ENCODE results near the gene ENTHD1. TPM values are rescaled to one million over a fixed set of nuclear protein-coding genes. Genes with fewer than 3 reads are reported as not detected.

ENTHD1 gene
- total RNA-seq, 1 donor from 2014 or later, result not detected

GRCh38 chr22:39938509-39939111 is 45.0 kb upstream of the ENTHD1 start:
- Mint-ChIP-seq H3K36me3 (no peaks in the 10 kb centered on the region), H3K4me1 (peaks cover 36% of the 10 kb centered on the region)
- H3K27ac ChIP-seq, result no peak overlapping the region

GRCh38 chr22:39937906-39938305 is 44.3 kb upstream of the ENTHD1 start:
- H4K20me1 ChIP-seq (ENCODE audit: low read depth), result peaks cover 3% of the 10 kb centered on the region
- H3K4me1 Mint-ChIP-seq, result peaks cover 36% of the 10 kb centered on the region
- H3K27ac Mint-ChIP-seq, result no peak overlapping the region
- H3K36me3 ChIP-seq, result no peaks in the 10 kb centered on the region
- H3K36me3 Mint-ChIP-seq, result no peaks in the 10 kb centered on the region
- no peak for TF ChIP-seq CTCF (IDR thresholded peaks at IDR 0.05)
- no peak for TF ChIP-seq EZH2 (IDR thresholded peaks at IDR 0.05)
- TF ChIP-seq EZH2phosphoT487 (IDR thresholded peaks at IDR 0.05), result no peak
- no peak overlapping the region for H3K27ac ChIP-seq
- no peak for DNase-seq (ENCODE audit: low spot score)
- no peak overlapping the region for H2AFZ ChIP-seq (replicated peaks)
- no peaks in the 10 kb centered on the region for H3K79me2 ChIP-seq (ENCODE audit: low read depth)
- H3K4me3 ChIP-seq, result no peak overlapping the region
- H3K9me3 Mint-ChIP-seq, result no peaks in the 10 kb centered on the region
- peaks cover 26% of the 10 kb centered on the region for H3F3A ChIP-seq (ENCODE audit: low read depth)
- peaks cover 8% of the 10 kb centered on the region for H3K27me3 ChIP-seq
- peaks cover 8% of the 10 kb centered on the region for H3K27me3 Mint-ChIP-seq (ENCODE audit: insufficient read depth, low read depth)
- peaks cover 52% of the 10 kb centered on the region for H3K4me1 ChIP-seq
- no peak overlapping the region for H3K4me2 ChIP-seq
- H3K4me3 Mint-ChIP-seq, result no peak overlapping the region
- H3K9me3 ChIP-seq (ENCODE audit: low read depth), result no peaks in the 10 kb centered on the region
- H3K9ac ChIP-seq, result no peak overlapping the region

More at GRCh38 chr22:39938509-39939111, 45.0 kb upstream of the ENTHD1 start:
- DNase-seq (ENCODE audit: low spot score), result no peak
- no peak overlapping the region for H2AFZ ChIP-seq (replicated peaks)
- peaks cover 46% of the 10 kb centered on the region for H3K4me1 ChIP-seq
- Mint-ChIP-seq H3K27me3 (ENCODE audit: insufficient read depth, low read depth) (peaks cover 8% of the 10 kb centered on the region), H3K4me3 (no peak overlapping the region), H3K9me3 (no peaks in the 10 kb centered on the region), H3K27ac (no peak overlapping the region)
- H3K9ac ChIP-seq, result no peak overlapping the region
- no peaks in the 10 kb centered on the region for H4K20me1 ChIP-seq (ENCODE audit: low read depth)
- H3K27me3 ChIP-seq, result peaks cover 8% of the 10 kb centered on the region
- H3K9me3 ChIP-seq (ENCODE audit: low read depth), result no peaks in the 10 kb centered on the region
- H3F3A ChIP-seq (ENCODE audit: low read depth), result peaks cover 19% of the 10 kb centered on the region
- no peak overlapping the region for H3K4me3 ChIP-seq
- no peak overlapping the region for H3K4me2 ChIP-seq
- no peaks in the 10 kb centered on the region for H3K79me2 ChIP-seq (ENCODE audit: low read depth)
- no peak for TF ChIP-seq CTCF (IDR thresholded peaks at IDR 0.05)
- no peak for TF ChIP-seq EZH2 (IDR thresholded peaks at IDR 0.05)
- TF ChIP-seq EZH2phosphoT487 (IDR thresholded peaks at IDR 0.05), result no peak
- H3K36me3 ChIP-seq, result no peaks in the 10 kb centered on the region

- Mint-ChIP-seq H3K27me3 (ENCODE audit: insufficient read depth, low read depth) (peaks cover 7% of the 10 kb centered on the region), H3K4me1 (peaks cover 37% of the 10 kb centered on the region), H3K27ac (no peak overlapping the region), H3K36me3 (no peaks in the 10 kb centered on the region), H3K9me3 (no peaks in the 10 kb centered on the region), H3K4me3 (no peak overlapping the region)
- Histone ChIP-seq H3K9ac (no peak overlapping the region), H3K4me2 (no peak overlapping the region), H3K36me3 (no peaks in the 10 kb centered on the region), H3K27me3 (peaks cover 8% of the 10 kb centered on the region), H3K4me1 (peaks cover 52% of the 10 kb centered on the region), H2AFZ (replicated peaks) (no peak overlapping the region), H3K27ac (no peak overlapping the region), H3K4me3 (no peak overlapping the region), H3K79me2 (ENCODE audit: low read depth) (no peaks in the 10 kb centered on the region), H4K20me1 (ENCODE audit: low read depth) (peaks cover 3% of the 10 kb centered on the region), H3F3A (ENCODE audit: low read depth) (peaks cover 31% of the 10 kb centered on the region), H3K9me3 (ENCODE audit: low read depth) (no peaks in the 10 kb centered on the region)
- TF ChIP-seq EZH2phosphoT487 (IDR thresholded peaks at IDR 0.05) (no peak), EZH2 (IDR thresholded peaks at IDR 0.05) (no peak), CTCF (IDR thresholded peaks at IDR 0.05) (no peak)
- no peak for DNase-seq (ENCODE audit: low spot score)
Observed at GRCh38 chr22:39936523-39937145, 43.1 kb upstream of the ENTHD1 start.

Measured in neural progenitor cell (in vitro differentiated cells).